Posterior vena cava (tissue), 2 donors: ENCODE results near the gene ADAM12. TPM values are rescaled to one million over a fixed set of nuclear protein-coding genes. Genes with fewer than 3 reads are reported as not detected.

ENCODE experiments used
- DNase-seq: peaks from one replicate; pipeline ENCODE4 v3.0.0-alpha.2; 2020; ENCODE audit warnings: low spot score
- intact Hi-C, 2 donors: fragments of 100-400 bp; cut with DNase I; formaldehyde crosslinking; loops; one replicate each; pipeline versions ENCODE4 v1.14.1 to v1.14.2; 2022 to 2023
- total RNA-seq, 2 donors: library from RNA; stranded (reverse); fragmentation: NEBNext Ultra II Directional; extraction: Animal tissue kit (Norgen Biotek cat#: 25700); gene quantifications; one replicate each; pipeline ENCODE4 v1.2.1, GENCODE V29; 2021
- donor health status: DM: yes; HTN: yes; CAD: no.
- donor health status: DM: yes; HTN: yes; CAD: no.

The ADAM12 gene
- total RNA-seq, 2 donors from 2014 or later: 2.2 to 2.8 TPM

DNA sequence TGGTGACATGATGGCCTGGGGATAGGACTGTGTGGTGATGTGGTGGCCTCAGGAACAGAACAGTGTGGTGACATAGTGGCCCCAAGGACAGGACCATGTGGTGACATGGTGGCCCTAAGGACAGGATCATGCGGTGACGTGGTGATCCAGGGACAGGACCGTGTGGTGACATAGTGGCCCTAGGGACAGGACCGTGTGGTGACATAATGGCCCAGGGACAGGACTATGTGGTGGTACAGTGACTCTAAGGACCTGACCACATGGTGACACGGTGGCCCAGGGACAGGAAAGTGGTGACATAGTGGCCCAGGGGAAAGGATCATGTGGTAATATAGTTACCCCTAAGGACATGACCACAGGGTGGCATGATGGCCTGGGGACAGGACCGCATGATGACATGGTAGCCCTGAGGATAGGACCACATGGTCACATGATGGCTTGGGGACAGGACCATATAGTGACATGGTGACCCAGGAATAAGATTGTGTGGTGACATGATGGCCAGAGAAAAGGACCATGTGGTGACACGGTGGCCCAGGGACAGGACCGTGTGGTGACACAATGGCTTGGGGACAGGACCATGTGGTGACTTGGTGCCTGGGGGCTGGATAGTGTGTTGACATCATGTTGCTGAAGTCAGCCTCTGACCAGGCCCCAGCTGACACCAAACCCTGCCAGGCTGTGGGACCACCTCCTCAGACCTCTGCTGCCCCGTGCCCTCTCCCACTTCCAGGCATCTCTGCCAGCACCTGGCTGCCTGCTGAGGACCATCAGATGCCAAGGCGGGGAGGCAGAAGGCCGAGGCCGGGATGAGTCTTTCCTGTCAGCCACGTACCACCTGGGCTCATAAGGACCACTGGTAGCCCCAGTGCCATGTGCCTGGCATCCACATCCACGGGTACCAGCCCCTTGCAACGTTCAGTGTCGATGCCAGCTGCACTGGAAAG lies 99.5 kb downstream of the ADAM12 start:
- intact Hi-C loops: no loop called here
- DNase-seq: no peak

DNA sequence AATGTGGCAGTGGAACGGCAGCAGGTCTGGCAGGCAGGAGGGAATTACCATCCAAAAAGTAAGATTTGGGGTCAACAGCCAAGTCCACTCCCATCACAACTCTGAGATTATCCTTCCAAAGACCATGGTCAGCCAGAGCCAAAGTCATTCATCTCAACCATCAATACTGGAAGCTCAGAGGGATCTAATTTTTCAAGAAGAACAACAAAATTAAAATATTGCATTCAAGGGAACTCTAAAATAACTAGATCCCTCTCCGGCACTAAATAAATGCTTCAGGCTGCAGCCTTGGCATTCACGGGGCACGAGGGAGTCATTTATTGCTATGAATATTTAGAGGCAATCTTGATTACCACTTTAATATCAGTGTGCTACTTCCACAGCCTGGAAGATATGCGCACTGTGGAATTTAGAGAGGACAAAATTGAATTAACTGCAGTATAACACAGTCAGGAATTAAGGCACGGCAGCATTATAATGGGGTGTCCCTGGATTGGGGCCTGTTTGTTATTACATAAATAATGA lies 102.0 kb downstream of the ADAM12 start:
- intact Hi-C loops: no loop called here
- no peak for DNase-seq

DNA sequence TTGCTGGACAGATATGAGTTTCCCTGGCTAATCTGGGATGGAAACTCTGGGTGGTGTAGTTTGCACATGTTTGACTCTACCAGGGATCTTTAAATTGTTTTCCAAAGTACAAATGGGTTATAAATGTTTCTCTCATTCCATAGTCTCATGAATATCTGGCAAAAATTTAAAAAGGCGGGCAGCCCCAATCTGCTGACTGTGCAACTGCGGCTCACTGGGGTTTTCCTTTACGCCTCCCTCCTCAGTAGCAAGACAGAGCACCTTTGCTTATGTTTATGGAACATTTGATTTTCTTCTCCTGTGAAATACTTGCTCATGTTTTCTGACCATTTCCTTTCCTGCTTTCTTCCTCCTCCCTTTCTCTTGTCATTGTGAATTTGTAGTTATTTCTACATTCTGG lies 105.0 kb downstream of the ADAM12 start:
- DNase-seq: no peak
- intact Hi-C loops: no loop called here

DNA sequence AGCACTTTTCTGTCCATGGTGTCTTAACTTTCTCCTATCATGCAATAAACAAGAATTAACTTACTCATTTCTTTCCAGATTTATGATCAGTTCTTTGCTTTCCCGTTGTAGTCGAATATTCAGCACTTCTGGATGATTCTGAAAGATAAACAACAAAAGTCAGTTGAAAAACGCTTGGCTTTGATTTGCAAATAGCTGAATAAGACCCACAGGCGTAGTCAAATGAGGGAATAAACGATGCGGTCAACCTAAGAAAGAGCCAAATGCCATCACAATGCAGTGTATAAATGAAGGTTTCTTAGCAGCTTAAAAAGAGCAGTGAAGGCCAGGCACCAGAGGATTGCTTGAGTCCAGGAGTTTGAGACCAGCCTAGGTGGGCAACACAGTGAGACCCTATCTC lies 109.4 kb downstream of the ADAM12 start:
- intact Hi-C loops: no loop called here
- no peak for DNase-seq

DNA sequence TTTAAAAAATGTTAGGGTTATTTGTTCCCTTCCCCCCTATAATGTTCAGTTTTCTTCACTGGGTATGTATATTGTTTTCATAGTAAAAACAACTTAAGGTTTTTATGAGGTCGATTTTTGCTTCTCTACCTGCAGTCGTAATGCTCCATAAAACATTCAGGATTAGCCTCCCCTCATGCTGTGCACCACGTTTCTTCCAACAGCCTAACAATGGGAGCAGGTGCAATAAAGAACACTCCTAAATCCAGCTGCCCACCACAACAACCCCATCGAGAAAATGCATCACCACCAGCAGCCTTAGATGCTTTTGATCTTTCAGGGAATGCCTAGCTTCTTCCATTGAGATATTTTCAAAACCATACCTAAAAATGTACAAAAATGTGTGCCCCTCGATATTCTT lies 111.1 kb downstream of the ADAM12 start:
- intact Hi-C loops: no loop called here
- DNase-seq: no peak

DNA sequence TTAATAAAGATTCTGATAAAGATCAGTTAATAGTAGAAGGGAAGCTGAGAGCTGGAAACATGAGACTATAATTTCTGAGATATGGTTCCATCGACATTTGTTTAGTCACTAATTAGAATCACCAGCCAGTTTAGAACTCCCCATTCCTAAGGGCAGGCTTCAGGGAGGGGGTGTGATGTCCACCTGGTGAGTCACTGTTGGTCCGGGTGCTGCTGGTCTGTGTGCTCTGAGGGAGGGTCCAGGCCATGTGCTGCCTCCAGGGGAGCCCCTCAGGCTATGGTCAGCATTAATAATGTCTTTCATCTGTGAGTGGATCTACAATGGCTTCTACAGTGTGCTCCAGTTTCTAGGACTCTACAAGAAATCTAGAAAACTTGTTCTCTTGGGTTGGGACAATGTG lies 115.8 kb downstream of the ADAM12 start:
- no peak for DNase-seq
- intact Hi-C loops: no loop called here

DNA sequence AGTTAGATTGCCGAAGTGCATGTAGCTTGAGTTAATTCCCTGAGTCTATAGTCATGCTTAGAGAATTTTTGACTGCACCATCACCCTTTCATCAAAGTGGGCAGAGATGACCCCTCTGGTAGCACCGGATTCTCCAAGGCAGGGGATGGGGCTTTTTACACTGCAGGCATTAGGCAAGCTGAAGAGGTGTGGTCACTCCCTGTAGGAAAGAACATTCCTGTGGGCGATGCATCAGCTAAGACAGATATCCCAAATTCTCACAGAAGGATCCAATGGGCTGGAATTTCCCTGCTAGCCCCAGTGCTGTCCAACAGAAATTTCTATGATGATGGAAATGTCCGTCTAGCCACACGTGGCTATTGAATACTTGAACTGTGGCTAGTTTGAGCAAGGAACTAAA lies 118.2 kb downstream of the ADAM12 start:
- no peak for DNase-seq
- intact Hi-C loops: no loop called here

DNA sequence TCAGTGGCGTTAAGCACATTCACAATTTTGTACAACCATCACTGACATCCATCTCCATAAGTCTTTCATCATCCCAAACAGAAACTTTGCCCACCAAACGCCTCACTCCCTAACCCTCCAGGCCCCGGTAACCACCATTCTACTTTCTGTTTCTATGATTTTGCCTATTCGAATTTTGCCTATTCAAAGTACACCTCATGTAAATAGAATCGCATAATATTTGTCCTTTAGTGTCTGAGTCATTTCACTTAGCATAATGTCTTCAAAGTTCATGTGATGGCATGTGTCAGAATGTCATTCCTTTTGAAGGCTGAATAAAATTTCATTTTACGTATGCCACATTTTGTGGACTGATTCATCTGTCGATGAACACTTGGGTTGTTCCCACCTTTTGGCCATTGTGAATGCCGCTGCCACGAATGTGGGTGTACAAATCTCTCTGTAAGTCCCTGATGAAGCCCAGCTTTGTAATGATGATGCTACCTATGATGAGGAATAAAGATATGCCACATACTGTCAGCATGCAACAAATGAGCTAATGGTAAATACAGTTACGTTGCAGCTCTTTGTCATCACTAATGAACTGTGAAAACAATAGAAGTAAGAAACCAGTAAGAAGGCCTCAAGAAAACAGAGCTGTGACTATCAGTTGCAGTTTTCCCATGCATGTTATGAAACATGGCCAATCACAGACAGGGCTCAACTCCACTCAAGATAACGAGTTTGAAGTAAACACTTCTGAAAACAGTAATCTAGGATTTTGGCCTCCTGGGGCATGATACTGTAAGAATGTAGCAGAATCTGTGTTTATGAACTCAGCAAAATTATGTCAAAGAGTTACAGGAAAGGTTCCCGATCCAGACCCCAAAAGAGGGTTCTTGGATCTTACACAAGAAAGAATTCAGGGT lies 120.0 kb downstream of the ADAM12 start:
- DNase-seq: no peak
- intact Hi-C loops: loop anchor here in 1 of 2 donors (5.0 kb wide), 1 partner anchor 1736 kb away; no protein-coding TSS in a partner anchor

DNA sequence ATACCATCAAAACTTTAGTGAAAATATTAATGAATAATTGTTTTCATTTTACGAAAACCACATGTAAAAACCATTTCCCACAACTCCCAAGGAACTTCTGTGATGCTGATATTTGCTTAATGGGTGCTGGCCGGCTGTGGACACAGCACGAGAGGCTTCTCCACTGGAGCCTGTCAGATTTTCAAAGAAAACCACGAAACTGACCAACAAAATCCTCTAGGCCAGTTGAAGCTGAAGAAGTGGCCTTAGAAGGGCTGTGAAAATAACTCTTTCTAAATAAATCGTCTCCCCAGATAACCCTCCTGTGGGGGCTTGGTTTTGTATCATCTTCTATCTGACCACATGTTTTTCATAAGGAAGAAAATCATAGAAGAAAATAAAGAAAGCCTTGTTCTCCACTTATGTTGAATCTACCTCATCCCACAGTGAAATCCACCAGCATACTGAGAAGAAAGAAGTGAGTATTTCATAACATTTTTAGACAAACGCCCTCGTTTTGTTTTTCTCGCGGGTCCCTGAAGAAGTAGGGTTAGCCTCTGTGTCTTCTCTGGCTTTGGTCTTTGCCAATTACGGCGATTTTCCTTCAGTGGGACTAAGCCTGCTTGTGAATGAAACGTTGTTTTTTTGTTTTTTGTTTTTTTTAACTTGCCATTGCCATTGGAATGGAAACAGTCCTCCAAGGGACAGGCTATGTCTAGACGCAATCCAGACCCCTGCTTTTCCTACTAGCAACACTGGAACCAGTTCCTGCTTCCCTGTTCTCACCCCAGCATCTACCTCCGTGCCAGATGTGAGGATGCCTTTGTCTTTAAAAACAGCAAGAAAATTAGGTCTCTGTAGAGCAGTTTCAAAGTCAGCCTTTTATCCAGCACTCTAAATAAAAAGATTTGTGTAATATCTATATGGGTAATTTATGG lies 123.9 kb downstream of the ADAM12 start:
- no peak for DNase-seq
- intact Hi-C loops: loop anchor here in 1 of 2 donors (5.0 kb wide), 1 partner anchor 1732 kb away; no protein-coding TSS in a partner anchor

DNA sequence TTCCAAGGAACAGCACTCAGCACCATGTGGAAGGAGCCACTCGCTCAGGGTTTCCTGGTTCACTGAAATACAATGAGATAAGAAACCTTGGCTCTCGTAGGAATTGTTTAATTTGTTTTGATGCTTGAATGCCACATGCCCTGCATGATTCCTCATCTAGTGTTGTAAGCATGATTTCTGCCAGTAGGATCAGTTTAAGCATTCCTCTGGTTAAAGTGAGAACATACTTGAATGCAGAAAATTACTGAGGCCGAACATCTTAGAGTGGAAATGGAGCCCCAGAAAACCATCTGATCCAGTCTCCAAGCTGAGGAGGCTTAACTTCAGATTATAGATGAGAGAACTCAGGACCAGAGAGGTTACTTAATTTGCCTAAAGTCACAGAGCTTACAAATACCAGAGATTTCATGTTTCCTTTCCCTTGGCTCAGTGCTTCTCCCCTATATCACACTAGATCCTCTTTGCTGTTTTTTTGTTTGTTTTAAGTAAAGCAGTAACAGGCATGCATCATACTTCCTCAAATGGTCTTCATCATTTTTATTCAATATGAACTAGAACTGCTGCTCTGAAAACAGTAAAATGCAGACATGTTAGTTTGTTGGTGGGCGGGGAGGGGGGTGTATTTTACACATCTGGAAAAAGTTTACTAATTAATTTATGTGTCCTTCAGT lies 125.1 kb downstream of the ADAM12 start:
- DNase-seq: no peak
- intact Hi-C loops: no loop called here

DNA sequence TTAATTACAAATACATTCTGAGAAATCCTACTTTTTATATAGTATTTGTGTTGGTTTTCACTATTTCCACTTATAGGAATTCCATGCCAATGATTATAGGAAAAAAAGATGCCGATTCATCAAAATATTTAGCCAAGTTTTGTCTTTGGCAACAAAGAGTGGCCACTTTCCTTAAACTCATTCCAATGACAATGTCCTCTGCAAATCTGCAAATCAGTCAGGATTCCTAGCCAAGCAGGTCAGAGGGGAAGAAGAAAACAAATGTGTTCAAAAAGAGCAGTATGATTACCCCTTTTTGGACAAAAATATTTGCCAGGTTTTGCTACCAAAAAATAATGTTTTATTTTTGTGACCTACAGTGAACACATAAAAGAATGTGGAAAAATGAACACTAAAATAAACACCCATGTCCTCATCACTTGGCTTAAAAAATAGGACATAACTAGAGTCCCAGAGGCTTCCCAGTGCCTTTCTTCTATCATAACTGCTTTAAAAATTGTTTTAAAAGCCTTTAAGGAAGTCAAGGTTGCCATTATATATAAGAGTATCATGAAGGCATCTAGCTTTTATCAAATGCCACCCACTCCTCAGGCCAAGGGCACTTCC lies 125.9 kb downstream of the ADAM12 start:
- intact Hi-C loops: no loop called here

DNA sequence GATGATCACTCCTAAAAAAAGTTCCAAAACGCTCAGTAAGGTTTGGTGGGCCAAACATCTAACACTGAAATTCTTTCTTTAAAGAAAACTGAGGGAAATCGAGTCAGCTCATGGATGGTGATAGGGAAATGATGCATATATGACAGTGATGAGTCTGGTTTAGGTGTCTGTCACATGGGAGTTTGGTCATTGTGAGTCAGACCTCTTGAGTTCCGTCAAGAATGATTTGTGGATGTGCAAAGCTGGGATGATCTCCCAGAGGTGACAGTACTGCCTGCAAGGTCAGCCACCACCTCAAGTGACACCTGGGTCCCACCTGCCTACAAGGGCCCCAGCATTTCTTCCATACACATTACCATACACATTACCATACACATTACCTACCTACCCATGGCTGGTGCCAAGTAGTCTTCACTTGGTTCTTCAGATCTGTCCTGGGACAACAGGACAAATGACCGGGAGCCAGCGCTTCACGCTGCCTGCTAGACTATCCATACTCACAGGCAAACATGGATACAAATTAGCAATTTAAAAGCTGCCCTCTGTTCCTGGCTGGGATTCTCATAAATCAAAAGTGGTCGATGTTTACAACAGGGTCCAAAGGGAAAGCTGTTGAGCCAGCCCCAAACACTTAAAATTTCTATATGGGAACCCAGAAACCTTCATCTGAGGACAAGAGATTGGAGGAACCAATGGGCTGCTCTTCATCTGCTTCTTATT lies 128.4 kb downstream of the ADAM12 start:
- intact Hi-C loops: loop anchor here in 1 of 2 donors (1.0 kb wide), 1 partner anchor 36 kb away; no protein-coding TSS in a partner anchor
- no peak for DNase-seq

More for the DNA sequence above, 125.9 kb downstream of the ADAM12 start:
- DNase-seq: no peak

DNA sequence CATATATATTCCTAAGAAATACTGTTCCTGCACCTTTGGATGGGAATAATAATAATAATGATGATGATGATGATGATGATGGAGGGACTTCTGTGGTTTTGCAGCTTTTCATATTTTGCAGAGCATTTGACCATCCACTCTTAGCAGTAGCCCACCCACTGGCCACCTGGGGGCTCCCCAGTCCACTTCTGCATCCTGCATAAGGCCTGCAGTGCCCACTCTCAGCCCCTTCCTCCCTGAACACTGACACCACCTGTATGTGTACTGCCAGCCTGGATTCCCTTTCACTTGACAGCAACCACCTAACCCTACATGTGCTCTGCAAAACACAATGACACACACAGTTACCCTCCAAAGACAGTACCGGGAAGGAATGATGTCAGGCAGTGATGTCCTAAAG lies 131.4 kb downstream of the ADAM12 start:
- intact Hi-C loops: no loop called here
- no peak for DNase-seq

DNA sequence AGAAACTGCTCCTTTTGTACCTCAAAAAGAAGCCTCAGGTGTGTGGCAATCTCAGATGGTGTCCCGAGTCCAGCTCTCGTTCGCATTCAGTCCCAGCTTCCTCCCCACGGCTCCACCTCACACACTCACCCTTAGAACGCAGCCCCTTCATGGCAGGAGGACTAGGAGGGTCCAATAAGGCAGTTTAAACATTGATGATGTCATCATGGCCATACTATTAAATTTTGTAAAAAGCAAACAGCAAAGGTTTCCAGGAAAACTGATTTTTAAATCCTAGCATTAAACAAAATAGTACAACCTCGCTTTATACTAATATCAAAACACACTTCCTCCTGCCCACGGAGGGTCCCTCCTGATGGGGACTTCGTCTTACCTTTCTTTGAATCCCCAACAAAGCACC lies 133.0 kb downstream of the ADAM12 start:
- intact Hi-C loops: no loop called here
- DNase-seq: no peak

DNA sequence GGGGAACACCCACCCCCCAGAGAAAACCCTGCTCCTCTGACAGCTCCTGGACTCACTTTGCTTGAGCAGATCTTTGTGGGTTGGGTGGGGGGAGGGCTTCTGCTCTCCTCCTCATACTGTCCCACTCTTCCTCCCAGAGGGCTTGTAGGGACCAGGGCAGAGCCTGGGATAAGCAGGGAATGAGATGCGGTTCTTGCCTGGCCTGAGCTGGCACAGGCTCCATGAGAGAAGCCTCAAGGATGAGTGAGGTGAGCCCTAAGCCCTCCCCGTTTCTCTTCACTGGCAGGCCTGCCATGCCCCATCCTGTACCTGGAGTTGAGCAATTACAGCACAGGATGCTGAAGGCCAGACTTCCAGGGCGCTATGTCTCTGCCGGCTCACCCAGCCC lies 134.7 kb downstream of the ADAM12 start:
- no peak for DNase-seq
- intact Hi-C loops: no loop called here

DNA sequence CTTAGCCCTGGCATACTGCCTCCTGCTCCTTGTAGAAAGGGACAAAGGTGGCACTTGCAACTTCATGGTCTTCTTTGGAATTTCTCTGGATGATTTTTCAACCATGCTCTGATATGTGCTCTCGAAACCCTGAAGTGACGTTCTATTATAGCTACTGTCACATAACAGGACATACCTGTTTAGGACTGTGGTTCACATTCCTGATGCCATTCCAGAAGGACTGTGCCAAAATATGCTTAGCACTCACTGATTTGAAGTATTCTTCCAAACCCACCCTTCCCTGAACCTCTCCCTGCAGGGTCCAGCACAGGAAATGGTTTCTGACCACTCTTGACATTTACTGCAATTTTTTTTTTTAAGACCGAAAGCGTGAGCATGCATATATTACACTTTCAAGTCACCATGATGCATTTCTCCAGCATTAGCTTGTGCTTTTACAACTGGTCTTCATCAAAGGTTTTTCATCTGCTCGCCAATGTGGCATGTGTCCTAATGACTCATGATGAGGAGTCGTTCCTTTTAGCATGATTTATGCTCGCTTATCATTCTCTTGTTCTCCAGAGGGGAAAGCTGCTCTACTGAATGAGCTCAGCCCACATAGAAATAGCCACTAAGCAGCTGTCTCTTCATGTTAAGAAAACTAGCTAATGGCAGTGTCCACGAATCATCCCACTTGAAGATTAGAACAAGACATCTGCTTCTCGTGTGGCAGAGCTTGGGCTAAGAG lies 135.2 kb downstream of the ADAM12 start:
- intact Hi-C loops: no loop called here
- no peak for DNase-seq
